OCI-LY1 (cell line): Measurements from ENCODE around the gene ZNF281.

ENCODE experiments used
- H2AFZ ChIP-seq: fragments of 200-600 bp; sonication (generic), shearing (Covaris generic); 2 replicates; pipeline ENCODE4 v1.6.0; 2014; ENCODE audit warnings: antibody characterized with exemption, mild to moderate bottlenecking, low read length
- H3F3A ChIP-seq: fragments of 200-600 bp; sonication (generic), shearing (Covaris generic); 2 replicates; pipeline ENCODE4 v1.6.0; 2014; ENCODE audit warnings: mild to moderate bottlenecking, antibody characterized with exemption, low read length, moderate library complexity; ENCODE audit not compliant: insufficient read depth
- H3K27ac ChIP-seq: fragments of 200-600 bp; sonication (generic); 2 replicates; pipeline ENCODE4 v1.5.1; 2014; ENCODE audit warnings: low read length, mixed run types, mild to moderate bottlenecking, low read depth; ENCODE audit not compliant: poor library complexity, severe bottlenecking
- H3K27me3 ChIP-seq: fragments of 200-600 bp; sonication (generic); 2 replicates; pipeline ENCODE4 v1.6.0; 2014; ENCODE audit warnings: antibody characterized with exemption, mild to moderate bottlenecking, low read length, moderate library complexity; ENCODE audit not compliant: insufficient read depth
- H3K36me3 ChIP-seq: fragments of 200-600 bp; sonication (generic); 2 replicates; pipeline ENCODE4 v1.6.1; 2014; ENCODE audit warnings: mild to moderate bottlenecking, antibody characterized with exemption, low read length, moderate library complexity, mixed read lengths; ENCODE audit not compliant: insufficient read depth
- H3K4me1 ChIP-seq: fragments of 200-600 bp; sonication (generic); 2 replicates; pipeline ENCODE4 v1.5.1; 2014; ENCODE audit warnings: mild to moderate bottlenecking, low read length, moderate library complexity; ENCODE audit not compliant: insufficient read depth, severe bottlenecking
- H3K4me2 ChIP-seq: fragments of 200-600 bp; sonication (generic), shearing (Covaris generic); 2 replicates; pipeline ENCODE4 v1.6.1; 2014; ENCODE audit warnings: low read length
- H3K4me3 ChIP-seq: fragments of 200-600 bp; sonication (generic); 2 replicates; pipeline ENCODE4 v1.5.1; 2014; ENCODE audit warnings: low read length, low read depth, mild to moderate bottlenecking, mixed read lengths; ENCODE audit not compliant: poor library complexity, severe bottlenecking
- H3K79me2 ChIP-seq: fragments of 200-600 bp; shearing (Covaris generic); 2 replicates; pipeline ENCODE4 v1.6.1; 2016; ENCODE audit warnings: mixed run types, low read length, mixed read lengths; ENCODE audit not compliant: insufficient read depth
- H3K9ac ChIP-seq: fragments of 200-600 bp; sonication (generic), shearing (Covaris generic); 2 replicates; pipeline ENCODE4 v1.6.1; 2014; ENCODE audit warnings: mild to moderate bottlenecking, low read length, mixed read lengths
- H3K9me2 ChIP-seq: fragments of 200-600 bp; sonication (generic), shearing (Covaris generic); 2 replicates; pipeline ENCODE4 v1.6.1; 2014; ENCODE audit warnings: low read depth, mild to moderate bottlenecking, low read length, mixed read lengths
- H3K9me3 ChIP-seq: fragments of 200-600 bp; shearing (Covaris generic); 2 replicates; pipeline ENCODE4 v1.6.1; 2014; ENCODE audit warnings: low read length, mixed read lengths
- H4K20me1 ChIP-seq: fragments of 200-600 bp; sonication (generic), shearing (Covaris generic); 2 replicates; pipeline ENCODE4 v1.6.0; 2016; ENCODE audit warnings: mild to moderate bottlenecking, low read length; ENCODE audit not compliant: insufficient read depth
- CTCF ChIP-seq: fragments of 200-600 bp; sonication (generic), shearing (Covaris generic); IDR thresholded peaks from 2 replicates; pipeline ENCODE4 v1.5.1; 2017; ENCODE audit warnings: mild to moderate bottlenecking, antibody characterized with exemption, low read length, moderate library complexity, mixed read lengths
- EZH2 ChIP-seq: fragments of 200-600 bp; sonication (generic), shearing (Covaris generic); IDR thresholded peaks from 2 replicates; pipeline ENCODE4 v1.8.0; 2017; ENCODE audit warnings: borderline replicate concordance, mixed run types, mild to moderate bottlenecking, antibody characterized with exemption, low read length, moderate library complexity, mixed read lengths

ZNF281 gene

GRCh38 chr1:200454425-200454824, 44.6 kb upstream of the ZNF281 start:
- Histone ChIP-seq H3K4me3 (no peak overlapping the region), H3K27ac (no peak overlapping the region), H3K9me3 (no peaks in the 10 kb centered on the region), H3K4me1 (no peaks in the 10 kb centered on the region), H3K9me2 (no peaks in the 10 kb centered on the region), H4K20me1 (no peaks in the 10 kb centered on the region), H2AFZ (no peak overlapping the region), H3K36me3 (no peaks in the 10 kb centered on the region), H3K4me2 (no peak overlapping the region), H3K79me2 (no peaks in the 10 kb centered on the region), H3F3A (no peaks in the 10 kb centered on the region), H3K9ac (no peak overlapping the region), H3K27me3 (no peaks in the 10 kb centered on the region)
- no peak for TF ChIP-seq CTCF
- TF ChIP-seq EZH2: no peak

DNA sequence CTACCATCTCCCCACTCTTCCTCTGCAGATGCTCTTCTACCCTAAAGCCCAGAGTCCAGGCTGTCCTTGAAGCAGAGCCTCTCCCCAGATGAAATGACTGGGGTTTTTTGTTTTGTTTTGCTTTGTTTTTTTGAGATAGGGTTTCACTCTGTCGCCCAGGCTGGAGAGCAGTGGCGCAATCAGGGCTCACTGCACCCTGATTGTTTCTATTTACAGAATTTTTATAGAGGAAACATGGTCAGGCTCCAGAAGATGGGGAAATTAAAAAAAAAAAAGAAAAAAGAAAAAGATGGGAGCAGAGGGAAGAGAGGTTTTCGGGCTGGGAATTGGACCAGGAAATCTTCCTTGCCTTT, 43.7 kb upstream of the ZNF281 start:
- H3K9me2 ChIP-seq: no peaks in the 10 kb centered on the region
- no peaks in the 10 kb centered on the region for H3K27me3 ChIP-seq
- H3K9me3 ChIP-seq: no peaks in the 10 kb centered on the region
- H3K4me3 ChIP-seq: no peak overlapping the region
- no peaks in the 10 kb centered on the region for H3F3A ChIP-seq
- no peaks in the 10 kb centered on the region for H4K20me1 ChIP-seq
- H3K4me1 ChIP-seq: no peaks in the 10 kb centered on the region
- H3K27ac ChIP-seq: no peak overlapping the region
- no peaks in the 10 kb centered on the region for H3K36me3 ChIP-seq
- H2AFZ ChIP-seq: no peak overlapping the region
- H3K9ac ChIP-seq: no peak overlapping the region
- H3K4me2 ChIP-seq: no peak overlapping the region
- no peaks in the 10 kb centered on the region for H3K79me2 ChIP-seq
- TF ChIP-seq EZH2: no peak
- TF ChIP-seq CTCF: no peak

DNA sequence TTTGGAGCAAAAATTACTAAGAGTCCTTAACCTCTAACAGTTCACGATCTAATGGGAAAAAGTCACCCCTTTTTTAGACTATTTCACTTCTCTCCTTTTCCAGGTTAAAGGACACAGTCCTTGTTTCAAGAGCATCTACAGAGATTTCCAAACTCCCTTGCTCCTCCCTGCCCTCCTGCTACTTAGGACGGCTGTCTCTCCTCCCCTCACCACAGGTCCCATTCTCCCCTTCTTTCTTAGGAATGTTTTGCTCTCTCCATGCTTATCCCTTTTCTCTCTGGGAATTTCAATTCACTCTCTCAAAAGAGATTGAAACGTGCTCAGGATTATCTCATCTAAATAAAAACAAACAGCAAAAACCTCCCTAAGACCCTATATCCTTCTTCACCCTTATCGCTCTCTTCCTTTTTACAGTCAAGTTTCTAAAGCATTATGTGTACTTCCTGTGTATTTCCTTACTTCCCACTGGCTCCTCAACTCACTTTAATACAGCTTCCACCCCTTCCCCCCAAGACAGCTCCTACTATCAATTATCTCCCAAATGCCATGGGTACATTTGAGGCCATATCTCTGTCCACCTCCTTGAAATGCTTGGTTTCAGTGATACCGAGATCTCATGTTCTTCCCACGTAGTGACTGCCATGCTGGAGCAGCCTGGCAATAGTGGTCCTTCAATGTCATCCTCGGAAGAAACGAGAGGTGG, 43.2 kb upstream of the ZNF281 start:
- no peak overlapping the region for H3K4me2 ChIP-seq
- H3K9me3 ChIP-seq: no peaks in the 10 kb centered on the region
- H3K79me2 ChIP-seq: no peaks in the 10 kb centered on the region
- H3K4me3 ChIP-seq: no peak overlapping the region
- H3K27me3 ChIP-seq: no peaks in the 10 kb centered on the region
- H3K36me3 ChIP-seq: no peaks in the 10 kb centered on the region
- H3K9me2 ChIP-seq: no peaks in the 10 kb centered on the region
- TF ChIP-seq CTCF: no peak
- no peak for TF ChIP-seq EZH2
- no peak overlapping the region for H2AFZ ChIP-seq
- no peak overlapping the region for H3K27ac ChIP-seq
- H3K4me1 ChIP-seq: no peaks in the 10 kb centered on the region
- no peak overlapping the region for H3K9ac ChIP-seq
- no peaks in the 10 kb centered on the region for H3F3A ChIP-seq
- no peaks in the 10 kb centered on the region for H4K20me1 ChIP-seq
